Ishikawa (cell line): ENCODE results near the gene DEPDC1B.

Experiments
- CEBPB ChIP-seq: IDR thresholded peaks from 2 replicates; pipeline ENCODE4 v1.6.1; 2012
- CREB1 ChIP-seq: IDR thresholded peaks from 2 replicates; pipeline ENCODE4 v1.6.1; 2012; ENCODE audit warnings: low read depth
- EGR1 ChIP-seq: IDR thresholded peaks from 2 replicates; pipeline ENCODE4 v1.6.1; 2012
- EP300 ChIP-seq: IDR thresholded peaks from 2 replicates; pipeline ENCODE4 v1.6.1; 2012; ENCODE audit warnings: borderline replicate concordance
- FOXM1 ChIP-seq: IDR thresholded peaks from 2 replicates; pipeline ENCODE4 v1.6.1; 2012; ENCODE audit warnings: low read depth, borderline replicate concordance
- MAX ChIP-seq: IDR thresholded peaks from 2 replicates; pipeline ENCODE4 v1.6.1; 2012
- NFIC ChIP-seq: IDR thresholded peaks from 2 replicates; pipeline ENCODE4 v1.6.1; 2012
- RAD21 ChIP-seq: IDR thresholded peaks from 2 replicates; pipeline ENCODE4 v1.6.1; 2012; ENCODE audit warnings: low read depth
- REST ChIP-seq: IDR thresholded peaks from 2 replicates; pipeline ENCODE4 v1.6.1; 2012; ENCODE audit warnings: low read depth, mild to moderate bottlenecking
- TAF1 ChIP-seq: IDR thresholded peaks from 2 replicates; pipeline ENCODE4 v1.6.1; 2012; ENCODE audit warnings: low read depth, mild to moderate bottlenecking
- TCF12 ChIP-seq: IDR thresholded peaks from 2 replicates; pipeline ENCODE4 v1.6.1; 2012; ENCODE audit warnings: low read depth
- TEAD4 ChIP-seq: IDR thresholded peaks from 2 replicates; pipeline ENCODE4 v1.6.1; 2012
- USF1 ChIP-seq: IDR thresholded peaks from 2 replicates; pipeline ENCODE4 v1.6.1; 2012
- YY1 ChIP-seq: IDR thresholded peaks from 2 replicates; pipeline ENCODE4 v1.6.1; 2012; ENCODE audit warnings: low read depth
- ZBTB7A ChIP-seq: IDR thresholded peaks from 2 replicates; pipeline ENCODE4 v1.6.1; 2012; ENCODE audit warnings: low read depth

The DEPDC1B gene

GRCh38 chr5:60685700-60686099 lies 14.3 kb downstream of the DEPDC1B start:
- TF ChIP-seq CREB1: no peak
- TF ChIP-seq MAX: no peak
- TF ChIP-seq CEBPB: no peak
- no peak for TF ChIP-seq EGR1
- no peak for TF ChIP-seq YY1
- TF ChIP-seq ZBTB7A: no peak

GRCh38 chr5:60685028-60685427 lies 14.9 kb downstream of the DEPDC1B start:
- TF ChIP-seq TCF12: no peak
- TF ChIP-seq RAD21: no peak
- TF ChIP-seq YY1: no peak
- no peak for TF ChIP-seq EP300
- no peak for TF ChIP-seq CREB1
- TF ChIP-seq REST: no peak
- no peak for TF ChIP-seq NFIC
- no peak for TF ChIP-seq CEBPB
- TF ChIP-seq TEAD4: no peak
- TF ChIP-seq TAF1: no peak
- TF ChIP-seq USF1: no peak
- no peak for TF ChIP-seq EGR1
- no peak for TF ChIP-seq ZBTB7A
- TF ChIP-seq FOXM1: no peak
- no peak for TF ChIP-seq MAX

DNA sequence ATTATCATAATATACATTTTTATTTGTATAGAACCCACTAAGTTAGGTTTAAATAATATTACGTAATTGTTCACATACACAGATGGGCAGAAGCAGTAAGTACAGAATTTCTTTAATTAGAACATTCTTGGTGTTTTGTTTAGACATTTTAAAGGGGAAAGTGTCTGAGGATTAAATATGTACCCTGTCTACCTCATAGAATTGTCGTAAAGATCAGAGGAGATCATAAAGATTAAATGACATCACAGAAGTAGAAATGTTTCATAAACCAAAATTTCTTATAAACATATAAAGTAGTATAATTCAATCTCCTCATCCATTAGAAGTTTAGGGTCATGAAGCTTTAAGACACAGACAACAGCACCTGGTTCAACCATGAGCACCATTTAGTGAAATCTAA lies 20.1 kb downstream of the DEPDC1B start:
- no peak for TF ChIP-seq EP300

- TF ChIP-seq RAD21 (peak; percentile 59), REST (no peak)
Observed at GRCh38 chr5:60677850-60678664, 21.9 kb downstream of the DEPDC1B start.

- TF ChIP-seq YY1 (no peak), CEBPB (no peak)
Observed at GRCh38 chr5:60675286-60675685, 24.7 kb downstream of the DEPDC1B start.

DNA sequence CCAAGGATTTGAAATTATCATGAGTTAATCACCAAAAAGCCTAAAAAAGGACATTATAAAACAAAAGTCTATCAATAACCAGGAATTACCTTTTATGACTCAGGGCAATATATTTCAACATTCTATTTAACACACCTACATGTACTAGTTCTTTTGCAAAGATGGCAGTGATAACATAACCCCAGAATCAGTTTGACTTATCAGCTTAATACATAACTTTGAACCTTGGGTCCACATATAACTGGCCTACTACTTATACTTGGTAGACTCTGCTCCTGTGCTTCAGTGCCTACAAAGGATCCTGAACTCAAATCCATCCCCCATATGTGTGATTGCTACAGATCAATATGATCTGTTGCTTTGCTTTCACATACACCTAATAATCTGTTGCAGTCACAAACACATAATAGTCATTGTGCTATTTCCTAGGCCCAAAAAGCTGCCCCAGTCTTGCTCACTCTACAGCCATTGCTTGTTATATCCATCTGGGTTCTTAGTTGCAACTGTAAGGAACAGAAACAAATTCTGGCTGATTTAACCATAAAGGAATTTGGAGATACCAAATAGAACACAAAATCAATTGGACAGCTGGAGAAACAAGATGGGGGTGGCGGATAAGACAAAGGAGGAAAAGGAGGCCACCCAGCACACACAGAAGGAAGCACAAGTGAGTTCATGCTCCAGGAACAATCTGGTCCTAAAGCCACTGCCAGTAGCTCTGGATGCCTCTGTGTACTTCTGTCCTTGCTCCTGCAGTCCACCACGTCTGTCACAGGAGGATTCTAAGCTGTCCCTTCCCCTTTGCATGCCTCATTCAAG lies 25.5 kb downstream of the DEPDC1B start:
- TF ChIP-seq CEBPB: no peak
- no peak for TF ChIP-seq USF1
- TF ChIP-seq TAF1: no peak
- no peak for TF ChIP-seq RAD21
- TF ChIP-seq REST: no peak
- TF ChIP-seq MAX: no peak
- no peak for TF ChIP-seq EGR1
- TF ChIP-seq EP300: no peak
- no peak for TF ChIP-seq TCF12
- TF ChIP-seq FOXM1: no peak
- TF ChIP-seq ZBTB7A: no peak
- TF ChIP-seq YY1: no peak
- no peak for TF ChIP-seq NFIC
- TF ChIP-seq TEAD4: no peak
- TF ChIP-seq CREB1: no peak
